ENCODE results near the gene EPB41L2.

Gene EPB41L2

DNA sequence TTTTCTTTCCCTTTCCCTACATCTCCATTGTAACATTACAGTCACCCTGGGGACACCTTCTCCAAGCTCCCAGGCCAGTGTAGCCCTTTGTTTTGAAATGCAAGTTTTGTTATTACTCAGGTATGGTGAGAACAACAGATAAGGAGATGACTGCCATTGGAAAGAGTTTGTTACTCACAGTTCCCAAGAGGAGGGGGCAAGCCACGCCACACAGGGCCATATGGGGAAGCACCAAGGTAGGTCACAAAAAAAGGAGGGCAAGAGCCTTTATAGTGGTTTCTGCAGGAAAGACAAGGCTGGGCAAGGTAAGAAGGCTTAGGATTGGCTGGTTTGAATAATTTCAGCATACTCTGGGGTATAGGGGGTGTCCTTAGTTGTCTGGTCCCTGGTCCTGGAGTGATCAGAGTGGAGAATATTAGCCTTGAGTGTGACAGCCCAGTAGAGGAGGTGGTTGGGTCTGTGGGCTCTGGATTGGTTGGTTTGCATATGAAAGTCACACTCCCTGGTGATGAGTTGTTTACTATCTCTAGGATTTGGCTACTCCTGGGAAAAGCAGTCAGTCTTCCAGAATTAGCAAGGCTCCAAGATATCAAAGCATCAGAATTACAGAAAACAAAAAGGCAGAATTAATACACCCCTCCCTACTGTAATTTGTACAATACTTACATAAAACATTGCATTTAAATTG, 268.9 kb downstream of the EPB41L2 start:
- DNase-seq (ENCODE audit: low read depth), result no peak

Measured in stimulated activated CD8-positive, alpha-beta memory T cell treated with anti-CD3 and anti-CD28 coated beads, Interleukin-4, amount 100 ng/mL, for 24 hours (primary cell).